GM18909 (cell line): ENCODE data around the gene RABGGTA.
"Not testable (repeated sequence)": the region's sequence is repeated elsewhere in the genome, so short reads cannot be mapped to it uniquely, and the experiment has no call there.

ENCODE experiments used
- ATAC-seq: cut with Tn5 transposase; IDR thresholded peaks from one replicate; pipeline ENCODE4 v1.9.1; 2021; ENCODE audit warnings: mild to moderate bottlenecking; ENCODE audit not compliant: unreplicated experiment, poor library complexity

Gene RABGGTA

DNA sequence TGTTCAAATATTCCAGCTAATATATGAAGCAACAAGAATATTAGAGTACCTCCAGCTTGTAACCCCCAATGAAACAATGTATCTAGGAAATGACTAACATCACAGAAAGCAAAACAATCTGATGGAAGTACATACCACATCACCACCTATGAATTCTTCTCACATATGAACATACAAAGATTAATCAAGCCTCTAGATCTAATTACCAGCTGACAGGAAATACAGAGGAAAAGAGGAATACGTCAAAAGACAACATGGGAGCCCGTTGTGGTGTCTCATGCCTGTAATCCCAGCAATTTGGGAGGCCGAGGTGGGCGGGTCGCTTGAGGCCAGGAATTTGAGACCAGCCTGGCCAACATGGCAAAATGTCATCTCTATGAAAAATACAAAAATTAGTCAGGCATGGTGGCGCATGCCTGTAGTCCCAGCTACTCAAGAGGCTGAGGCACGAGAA, 46.8 kb downstream of the RABGGTA start:
- ATAC-seq = no peak

DNA sequence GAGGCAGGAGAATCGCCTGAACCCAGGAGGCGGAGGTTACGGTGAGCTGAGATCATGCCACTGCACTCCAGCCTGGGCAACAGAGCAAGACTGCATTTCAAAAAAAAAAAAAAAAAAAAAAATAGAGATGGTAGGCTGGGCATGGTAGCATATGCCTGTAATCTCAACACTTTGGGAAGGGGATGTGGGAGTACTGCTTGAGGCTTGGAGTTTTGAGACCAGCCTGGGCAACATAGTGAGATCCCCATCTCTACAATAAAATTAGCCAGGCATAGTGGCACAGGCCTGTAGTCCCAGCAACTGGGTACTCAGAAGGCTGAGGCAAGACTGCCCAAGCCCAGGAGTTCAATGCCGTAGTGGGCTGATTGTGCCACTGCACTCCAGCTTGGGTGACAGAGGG, 48.4 kb downstream of the RABGGTA start:
- ATAC-seq = not testable (repeated sequence)

DNA sequence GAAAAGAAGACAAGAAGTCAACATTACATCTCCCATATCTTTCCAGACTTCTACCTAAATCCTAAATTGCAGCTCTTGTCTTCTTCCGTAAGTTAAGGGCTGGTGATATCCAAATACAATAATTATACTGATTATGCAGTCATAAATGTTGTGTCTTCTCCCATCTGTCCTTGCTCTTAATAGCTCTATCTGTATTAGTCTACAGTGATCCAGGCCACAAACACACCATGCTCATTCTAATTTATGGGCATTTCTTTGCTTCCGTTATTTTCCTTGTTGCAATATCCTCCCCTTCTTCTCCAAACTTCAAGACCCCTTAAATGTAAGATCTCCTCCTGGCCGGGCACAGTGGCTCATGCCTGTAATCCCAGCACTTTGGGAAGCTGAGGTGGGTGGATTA, 51.9 kb downstream of the RABGGTA start:
- ATAC-seq = no peak

DNA sequence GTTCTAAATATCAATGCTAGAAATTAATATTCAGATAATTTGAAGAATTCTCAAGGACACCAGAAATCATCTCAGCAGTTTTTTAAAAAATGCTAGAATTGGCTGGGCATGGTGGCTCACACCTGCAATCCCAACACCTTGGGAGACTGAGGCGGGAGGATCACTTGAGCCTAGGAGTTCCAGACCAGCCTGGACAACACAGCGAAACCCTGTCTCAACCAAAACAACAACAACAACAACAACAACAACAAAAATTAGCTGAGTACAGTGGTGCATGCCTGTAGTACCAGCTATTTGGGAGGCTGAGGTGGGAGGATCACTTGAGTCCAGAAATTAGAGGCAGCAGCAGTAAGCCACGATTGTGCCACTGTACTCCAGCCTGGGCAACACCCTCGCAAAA, 52.3 kb downstream of the RABGGTA start:
- no peak for ATAC-seq

DNA sequence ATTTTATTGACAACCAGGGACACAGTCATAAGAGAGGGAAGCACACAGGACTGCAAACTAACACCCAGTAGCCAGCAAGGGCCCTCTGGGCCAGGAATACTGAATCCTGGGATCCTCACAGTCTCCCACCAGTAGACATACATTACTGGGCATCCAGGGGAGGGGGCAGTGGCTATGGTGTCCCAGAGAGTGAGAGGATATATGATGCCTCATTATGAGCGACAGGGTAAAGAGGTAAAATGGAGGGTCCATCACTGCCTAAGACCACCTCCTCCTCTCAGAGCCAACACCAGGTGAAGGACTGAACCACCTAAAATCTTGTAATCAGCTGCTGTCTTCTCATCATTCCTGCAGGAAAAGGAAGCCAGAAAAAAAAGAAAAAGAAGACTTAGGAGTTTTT, 54.5 kb downstream of the RABGGTA start:
- not testable (repeated sequence) for ATAC-seq

DNA sequence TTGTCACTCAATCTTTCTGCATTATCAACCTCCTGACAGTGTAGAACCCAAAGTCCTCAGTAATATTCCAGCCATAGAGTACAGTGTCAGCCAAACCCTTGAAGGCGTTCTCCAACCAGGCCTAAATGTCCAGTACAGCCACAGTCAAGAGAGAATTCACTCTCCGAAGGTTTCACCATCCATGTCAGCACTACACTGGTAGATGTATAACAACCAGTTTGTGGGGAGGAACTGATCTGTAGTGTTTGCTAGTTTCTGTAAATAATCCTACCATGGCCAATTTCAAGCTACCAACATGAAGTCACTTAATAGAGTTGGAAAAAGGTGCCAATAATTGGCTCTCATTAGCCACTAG, 55.1 kb downstream of the RABGGTA start:
- ATAC-seq = no peak
